GM23248 (cell line): Measurements from ENCODE around the gene C10orf105. TPM values are rescaled to one million over a fixed set of nuclear protein-coding genes. Genes with fewer than 3 reads are reported as not detected.

Experiments used
- DNase-seq: peaks from one replicate; pipeline ENCODE4 v3.0.0-alpha.2; 2015
- H2AFZ ChIP-seq: fragments of 200-600 bp; sonication (generic); 2 replicates; pipeline ENCODE4 v1.6.1; 2016; ENCODE audit warnings: antibody characterized with exemption
- H3F3A ChIP-seq: fragments of 200-600 bp; sonication (generic); 2 replicates; pipeline ENCODE4 v1.6.1; 2016; ENCODE audit warnings: mild to moderate bottlenecking, antibody characterized with exemption, mixed run types; ENCODE audit not compliant: insufficient read depth
- H3K27ac ChIP-seq: fragments of 200-600 bp; sonication (generic); 2 replicates; pipeline ENCODE4 v1.5.1; 2016; ENCODE audit warnings: mild to moderate bottlenecking
- H3K27me3 ChIP-seq: fragments of 200-600 bp; sonication (generic); replicated peaks from 2 replicates; pipeline ENCODE4 v1.6.1; 2016; ENCODE audit warnings: mild to moderate bottlenecking; ENCODE audit not compliant: insufficient read depth
- H3K36me3 ChIP-seq: fragments of 200-600 bp; sonication (generic); 2 replicates; pipeline ENCODE4 v1.6.1; 2016; ENCODE audit warnings: low read depth, mild to moderate bottlenecking
- H3K4me1 ChIP-seq: fragments of 200-600 bp; sonication (generic); 2 replicates; pipeline ENCODE4 v1.6.1; 2016; ENCODE audit warnings: mild to moderate bottlenecking; ENCODE audit not compliant: insufficient read depth
- H3K4me2 ChIP-seq: fragments of 200-600 bp; sonication (generic); one replicate; pipeline ENCODE4 v1.6.1; 2016; ENCODE audit warnings: mild to moderate bottlenecking; ENCODE audit not compliant: unreplicated experiment
- H3K4me3 ChIP-seq: fragments of 200-600 bp; sonication (generic); 2 replicates; pipeline ENCODE4 v1.5.1; 2016; ENCODE audit warnings: mild to moderate bottlenecking
- H3K79me2 ChIP-seq: fragments of 200-600 bp; sonication (generic); 2 replicates; pipeline ENCODE4 v1.6.1; 2016; ENCODE audit warnings: mild to moderate bottlenecking; ENCODE audit not compliant: insufficient read depth
- H3K9ac ChIP-seq: fragments of 200-600 bp; sonication (generic); 2 replicates; pipeline ENCODE4 v1.6.1; 2016; ENCODE audit warnings: mild to moderate bottlenecking
- H3K9me2 ChIP-seq: fragments of 200-600 bp; sonication (generic); 2 replicates; pipeline ENCODE4 v1.6.1; 2016; ENCODE audit warnings: mixed run types, mild to moderate bottlenecking, moderate library complexity; ENCODE audit not compliant: insufficient read depth
- H3K9me3 ChIP-seq: fragments of 200-600 bp; sonication (generic); one replicate; pipeline ENCODE4 v1.6.1; 2017; ENCODE audit warnings: low read depth
- H4K20me1 ChIP-seq: fragments of 200-600 bp; sonication (generic); 2 replicates; pipeline ENCODE4 v1.6.0; 2016; ENCODE audit not compliant: insufficient read depth
- EZH2 ChIP-seq: fragments of 200-600 bp; sonication (generic); IDR thresholded peaks from 2 replicates; pipeline ENCODE4 v1.6.1; 2018; ENCODE audit warnings: antibody characterized with exemption, mild to moderate bottlenecking; ENCODE audit not compliant: insufficient read depth, poor library complexity, severe bottlenecking
- EZH2phosphoT487 ChIP-seq: fragments of 200-600 bp; sonication (generic); IDR thresholded peaks from 2 replicates; pipeline ENCODE4 v1.6.1; 2018; ENCODE audit warnings: antibody characterized with exemption, moderate library complexity, mild to moderate bottlenecking, low read depth; ENCODE audit not compliant: insufficient read depth
- WGBS, 2 experiments: methylation state at CpG; one replicate each; pipeline ENCODE4 v1.1.6; 2015 to 2017; ENCODE audit warnings: low lambda C conversion rate in 2 of 2, low coverage in 1 of 2; ENCODE audit errors: missing lambda C conversion rate in 2 of 2; 5-methylcytosine and 5-hydroxymethylcytosine counted together
- in situ Hi-C: fragments of 300-500 bp; cut with MboI; formaldehyde crosslinking; loops from 2 replicates; pipeline ENCODE4 v1.15.0; 2020
- polyA plus RNA-seq: library from polyadenylated mRNA; unstranded; fragments of >200 nt; fragmentation: Nextera tagmentation; extraction: Ambion mirVana; gene quantifications from 2 replicates; pipeline ENCODE4 v1.2.1, GENCODE V29; 2016
- total RNA-seq: library from RNA; depleted of rRNA; stranded (reverse); fragments of >200 nt; shearing (Covaris generic); gene quantifications from 2 replicates; pipeline ENCODE4 v1.2.3, GENCODE V29; 2014

Gene C10orf105
- total and polyA plus RNA-seq, 2 experiments from 2014 or later = not detected

- no peaks in the 10 kb centered on the region for H3K79me2 ChIP-seq
- TF ChIP-seq EZH2phosphoT487 = no peak
- no peak for TF ChIP-seq EZH2
- no peaks in the 10 kb centered on the region for H3K4me1 ChIP-seq
- no peaks in the 10 kb centered on the region for H3K9me2 ChIP-seq
- H3K9ac ChIP-seq = no peak overlapping the region
- H3K27me3 ChIP-seq = peaks cover 24% of the 10 kb centered on the region
- H3K4me3 ChIP-seq = no peak overlapping the region
- no peaks in the 10 kb centered on the region for H3K9me3 ChIP-seq
- no peak overlapping the region for H3K27ac ChIP-seq
- 63 to 67% methylated on average over 9 of the region's 9 CpGs for WGBS, 2 experiments
- no peak overlapping the region for H3K4me2 ChIP-seq
- no peaks in the 10 kb centered on the region for H3K36me3 ChIP-seq
- in situ Hi-C loops = no loop called here
- H2AFZ ChIP-seq = no peak overlapping the region
- no peaks in the 10 kb centered on the region for H3F3A ChIP-seq
- no peaks in the 10 kb centered on the region for H4K20me1 ChIP-seq
- DNase-seq = no peak
Observed at GRCh38 chr10:71679425-71679824, 40.2 kb downstream of the C10orf105 start.

- Histone ChIP-seq H3K27ac (no peak overlapping the region), H3K9me2 (no peaks in the 10 kb centered on the region), H3K9me3 (no peaks in the 10 kb centered on the region), H3K4me1 (no peaks in the 10 kb centered on the region), H4K20me1 (no peaks in the 10 kb centered on the region), H3K9ac (no peak overlapping the region), H3K4me2 (no peak overlapping the region), H3K79me2 (no peaks in the 10 kb centered on the region), H3K4me3 (no peak overlapping the region), H3K27me3 (peaks cover 24% of the 10 kb centered on the region), H3F3A (no peaks in the 10 kb centered on the region), H3K36me3 (no peaks in the 10 kb centered on the region), H2AFZ (no peak overlapping the region)
- no peak for TF ChIP-seq EZH2phosphoT487
- no peak for TF ChIP-seq EZH2
- in situ Hi-C loops = no loop called here
- DNase-seq = no peak
- 37 to 43% methylated on average over 10 of the region's 10 CpGs for WGBS, 2 experiments
Observed at GRCh38 chr10:71678057-71678805, 41.3 kb downstream of the C10orf105 start.

- 77 to 84% methylated on average over 17 of the region's 17 CpGs for WGBS, 2 experiments
- no peaks in the 10 kb centered on the region for H3K9me2 ChIP-seq
- no peak overlapping the region for H3K4me3 ChIP-seq
- H3K79me2 ChIP-seq = no peaks in the 10 kb centered on the region
- no peaks in the 10 kb centered on the region for H3F3A ChIP-seq
- H3K4me1 ChIP-seq = no peaks in the 10 kb centered on the region
- no peaks in the 10 kb centered on the region for H3K36me3 ChIP-seq
- H3K9ac ChIP-seq = no peak overlapping the region
- no peaks in the 10 kb centered on the region for H4K20me1 ChIP-seq
- no peak for DNase-seq
- no peak overlapping the region for H2AFZ ChIP-seq
- no peaks in the 10 kb centered on the region for H3K9me3 ChIP-seq
- in situ Hi-C loops = no loop called here
- H3K27me3 ChIP-seq = peaks cover 15% of the 10 kb centered on the region
- H3K27ac ChIP-seq = no peak overlapping the region
- no peak for TF ChIP-seq EZH2phosphoT487
- H3K4me2 ChIP-seq = no peak overlapping the region
Observed at GRCh38 chr10:71677261-71677660, 42.3 kb downstream of the C10orf105 start.

- Histone ChIP-seq H3K4me1 (no peaks in the 10 kb centered on the region), H3K36me3 (no peaks in the 10 kb centered on the region), H3K9ac (no peak overlapping the region), H3K4me2 (no peak overlapping the region), H3K27ac (no peak overlapping the region), H4K20me1 (no peaks in the 10 kb centered on the region), H2AFZ (no peak overlapping the region), H3K79me2 (no peaks in the 10 kb centered on the region), H3K9me2 (no peaks in the 10 kb centered on the region), H3K9me3 (no peaks in the 10 kb centered on the region), H3K27me3 (no peaks in the 10 kb centered on the region; the same call in 1 of the 2 replicates), H3K4me3 (no peak overlapping the region), H3F3A (no peaks in the 10 kb centered on the region)
- WGBS, 2 experiments = 91 to 94% methylated on average over 6 of the region's 6 CpGs
- TF ChIP-seq EZH2 = no peak
- TF ChIP-seq EZH2phosphoT487 = no peak
- no peak for DNase-seq
- in situ Hi-C loops = no loop called here
Observed at GRCh38 chr10:71675295-71675970, 44.1 kb downstream of the C10orf105 start.
